Measurements from ENCODE around the gene ERCC4.

DNA sequence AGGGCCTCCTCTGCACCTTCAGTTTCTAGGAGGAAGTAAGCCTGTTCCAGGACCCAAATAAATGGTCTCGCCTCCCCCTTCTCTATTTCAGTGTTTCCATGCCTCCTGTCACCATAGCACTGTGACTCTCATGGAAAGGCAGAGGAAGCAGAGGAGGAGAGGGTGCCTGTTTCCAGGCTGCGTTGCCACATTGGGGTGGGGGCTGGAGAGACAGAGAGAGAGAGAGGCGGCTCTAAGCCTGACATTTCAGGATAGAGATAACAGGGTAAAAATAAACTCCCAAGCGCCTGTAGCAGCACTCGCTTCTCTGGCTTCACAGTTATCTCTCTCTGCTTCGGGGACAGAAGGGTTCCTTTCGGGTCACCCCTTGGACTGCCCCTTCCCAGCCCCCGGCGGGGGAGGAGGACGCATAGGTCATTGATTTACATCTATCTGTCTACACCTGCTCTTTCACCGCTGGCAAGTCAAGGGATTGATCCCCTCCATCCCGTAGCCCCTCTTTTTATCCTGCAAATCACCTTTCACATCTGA lies 80.0 kb downstream of the ERCC4 start:
- TF ChIP-seq, protein P1, sequence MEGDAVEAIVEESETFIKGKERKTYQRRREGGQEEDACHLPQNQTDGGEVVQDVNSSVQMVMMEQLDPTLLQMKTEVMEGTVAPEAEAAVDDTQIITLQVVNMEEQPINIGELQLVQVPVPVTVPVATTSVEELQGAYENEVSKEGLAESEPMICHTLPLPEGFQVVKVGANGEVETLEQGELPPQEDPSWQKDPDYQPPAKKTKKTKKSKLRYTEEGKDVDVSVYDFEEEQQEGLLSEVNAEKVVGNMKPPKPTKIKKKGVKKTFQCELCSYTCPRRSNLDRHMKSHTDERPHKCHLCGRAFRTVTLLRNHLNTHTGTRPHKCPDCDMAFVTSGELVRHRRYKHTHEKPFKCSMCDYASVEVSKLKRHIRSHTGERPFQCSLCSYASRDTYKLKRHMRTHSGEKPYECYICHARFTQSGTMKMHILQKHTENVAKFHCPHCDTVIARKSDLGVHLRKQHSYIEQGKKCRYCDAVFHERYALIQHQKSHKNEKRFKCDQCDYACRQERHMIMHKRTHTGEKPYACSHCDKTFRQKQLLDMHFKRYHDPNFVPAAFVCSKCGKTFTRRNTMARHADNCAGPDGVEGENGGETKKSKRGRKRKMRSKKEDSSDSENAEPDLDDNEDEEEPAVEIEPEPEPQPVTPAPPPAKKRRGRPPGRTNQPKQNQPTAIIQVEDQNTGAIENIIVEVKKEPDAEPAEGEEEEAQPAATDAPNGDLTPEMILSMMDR (IDR thresholded peaks at IDR 0.05; ENCODE audit: insufficient read depth, low read depth, low read length), result no peak
- TF ChIP-seq EZH2 (IDR thresholded peaks at IDR 0.05; ENCODE audit: insufficient read depth, low read length), result no peak
